Neutrophil (primary cell): ENCODE results near the gene PRDM16.

ENCODE experiments used
- H3K27ac ChIP-seq: fragments of 200-600 bp; sonication (generic); 2 replicates; pipeline ENCODE4 v1.5.1; 2016; ENCODE audit warnings: mild to moderate bottlenecking, moderate library complexity
- H3K27me3 ChIP-seq: fragments of 200-600 bp; sonication (generic); 2 replicates; pipeline ENCODE4 v1.6.0; 2016; ENCODE audit warnings: mild to moderate bottlenecking
- H3K36me3 ChIP-seq: fragments of 200-600 bp; sonication (generic); 2 replicates; pipeline ENCODE4 v1.5.1; 2017
- H3K4me1 ChIP-seq, 2 experiments: fragments of 200-600 bp in 1 of 2; sonication (generic) in 1 of 2; 1 replicate in 1 of 2; 2 replicates in 1 of 2; pipeline versions ENCODE4 v1.5.1 to v1.6.1; 2013 to 2016; ENCODE audit warnings: low read depth in 1 of 2, low read length in 1 of 2, mild to moderate bottlenecking in 1 of 2, moderate library complexity in 1 of 2; ENCODE audit not compliant: control insufficient read depth in 1 of 2, insufficient read depth in 1 of 2
- H3K4me3 ChIP-seq, 2 experiments: fragments of 200-600 bp in 1 of 2; sonication (generic) in 1 of 2; 1 replicate in 1 of 2; 2 replicates in 1 of 2; pipeline ENCODE4 v1.5.1; 2013 to 2016; ENCODE audit warnings: low read depth in 1 of 2, low read length in 1 of 2, mild to moderate bottlenecking in 1 of 2, moderate library complexity in 1 of 2
- H3K9me3 ChIP-seq: fragments of 200-600 bp; sonication (generic); 2 replicates; pipeline ENCODE4 v1.5.1; 2016
- CTCF ChIP-seq: fragments of 200-600 bp; sonication (generic); IDR thresholded peaks from 2 replicates; pipeline ENCODE4 v1.5.1; 2016; ENCODE audit warnings: antibody characterized with exemption

PRDM16 gene

GRCh38 chr1:3231245-3231644 lies 162.2 kb downstream of the PRDM16 start:
- H3K9me3 ChIP-seq, result no peaks in the 10 kb centered on the region
- no peak overlapping the region for H3K4me3 ChIP-seq
- H3K27me3 ChIP-seq, result peaks cover 8% of the 10 kb centered on the region
- H3K27ac ChIP-seq, result no peak overlapping the region
- no peak for TF ChIP-seq CTCF
- H3K36me3 ChIP-seq, result no peaks in the 10 kb centered on the region
- H3K4me1 ChIP-seq, result no peaks in the 10 kb centered on the region

- Histone ChIP-seq H3K9me3 (no peaks in the 10 kb centered on the region), H3K27me3 (peaks cover 2% of the 10 kb centered on the region), H3K36me3 (no peaks in the 10 kb centered on the region), H3K4me1 (no peaks in the 10 kb centered on the region), H3K4me3 (no peak overlapping the region), H3K27ac (no peak overlapping the region)
- no peak for TF ChIP-seq CTCF
These were observed 162.8 kb downstream of the PRDM16 start for GRCh38 chr1:3231826-3232225.

- Histone ChIP-seq H3K4me1 (no peaks in the 10 kb centered on the region), H3K36me3 (no peaks in the 10 kb centered on the region), H3K27ac (no peak overlapping the region), H3K9me3 (no peaks in the 10 kb centered on the region), H3K27me3 (no peaks in the 10 kb centered on the region), H3K4me3 (no peak overlapping the region)
- no peak for TF ChIP-seq CTCF
These were observed 164.0 kb downstream of the PRDM16 start for GRCh38 chr1:3233031-3233430.

GRCh38 chr1:3233551-3233950 lies 164.5 kb downstream of the PRDM16 start:
- TF ChIP-seq CTCF, result no peak
- H3K4me3 ChIP-seq, result no peak overlapping the region
- no peak overlapping the region for H3K27ac ChIP-seq
- no peaks in the 10 kb centered on the region for H3K9me3 ChIP-seq
- H3K4me1 ChIP-seq, result no peaks in the 10 kb centered on the region
- no peaks in the 10 kb centered on the region for H3K27me3 ChIP-seq
- H3K36me3 ChIP-seq, result no peaks in the 10 kb centered on the region

DNA sequence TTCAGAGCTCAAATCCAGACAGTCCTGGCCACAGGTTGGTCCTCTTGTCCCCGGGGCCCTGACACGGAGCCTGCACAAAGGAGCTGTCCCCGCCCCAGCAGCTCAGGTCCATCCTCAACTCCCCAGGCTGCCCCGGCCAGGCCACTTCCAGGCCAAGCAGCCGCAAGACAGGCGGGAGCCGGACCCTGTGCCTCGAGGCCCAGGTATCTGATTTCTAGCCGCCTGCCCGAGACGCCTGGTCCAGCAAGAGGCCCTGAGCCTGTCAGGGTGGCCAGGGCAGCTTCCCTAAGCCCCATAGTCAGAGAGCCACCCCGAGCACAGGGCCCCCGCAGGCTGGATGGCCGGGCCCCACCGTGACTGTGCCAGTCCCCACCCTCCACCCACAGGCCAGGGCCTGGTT lies 165.3 kb downstream of the PRDM16 start:
- Histone ChIP-seq H3K27me3 (no peaks in the 10 kb centered on the region), H3K27ac (no peak overlapping the region), H3K36me3 (no peaks in the 10 kb centered on the region), H3K9me3 (no peaks in the 10 kb centered on the region), H3K4me3 (no peak overlapping the region), H3K4me1 (no peaks in the 10 kb centered on the region)
- TF ChIP-seq CTCF, result no peak

- Histone ChIP-seq H3K27ac (no peak overlapping the region), H3K9me3 (no peaks in the 10 kb centered on the region), H3K4me1 (no peaks in the 10 kb centered on the region), H3K4me3 (no peak overlapping the region), H3K36me3 (no peaks in the 10 kb centered on the region), H3K27me3 (no peaks in the 10 kb centered on the region)
- no peak for TF ChIP-seq CTCF
These were observed 166.0 kb downstream of the PRDM16 start for GRCh38 chr1:3234956-3235355.
